ENCODE data around the gene NAP1L1.
A peak's percentile ranks its signal among the peaks of the same experiment; 100 is the strongest.
"Not testable (repeated sequence)": the region's sequence is repeated elsewhere in the genome, so short reads cannot be mapped to it uniquely, and the experiment has no call there.

NAP1L1 gene

GRCh38 chr12:76020281-76020680 lies 64.2 kb downstream of the NAP1L1 start:
- peak; percentile 81 for DNase-seq

DNA sequence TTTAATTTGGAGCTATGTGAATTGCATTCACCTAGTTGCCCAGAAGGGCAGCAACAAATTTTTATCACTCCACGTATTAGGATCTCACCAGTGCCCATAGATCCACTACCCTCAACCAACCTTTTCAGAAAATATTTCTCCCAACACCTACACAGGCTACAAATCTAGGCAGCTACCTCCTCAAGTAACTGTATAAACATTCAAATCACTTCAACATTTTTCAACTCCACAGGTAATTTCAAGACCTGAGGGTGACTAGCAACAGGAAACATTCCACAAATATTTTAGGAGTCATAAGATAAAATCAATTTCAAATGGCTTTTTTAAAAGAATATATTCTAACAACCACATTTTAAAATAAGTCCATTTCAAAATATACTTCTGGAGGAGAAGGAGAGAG lies 65.8 kb downstream of the NAP1L1 start:
- DNase-seq = no peak

DNA sequence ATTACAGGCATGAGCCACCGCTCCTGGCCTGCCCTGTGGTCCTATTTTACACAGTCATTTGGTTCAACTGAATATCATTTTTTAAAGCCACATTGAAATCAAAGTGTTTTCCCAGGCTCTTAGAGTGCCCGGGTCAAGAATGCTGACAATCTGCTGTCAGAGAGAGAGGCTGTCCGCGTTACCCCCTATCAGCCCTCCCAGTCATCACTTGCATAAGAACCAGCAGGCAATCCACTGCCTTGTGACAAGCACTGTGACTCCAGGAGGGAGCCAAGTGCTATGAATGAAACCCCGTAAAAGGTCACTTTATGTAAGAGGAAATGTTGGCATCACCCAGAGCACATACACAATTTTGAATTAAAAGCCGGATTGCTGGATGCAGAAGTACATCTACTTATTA lies 66.4 kb downstream of the NAP1L1 start:
- DNase-seq = no peak

DNA sequence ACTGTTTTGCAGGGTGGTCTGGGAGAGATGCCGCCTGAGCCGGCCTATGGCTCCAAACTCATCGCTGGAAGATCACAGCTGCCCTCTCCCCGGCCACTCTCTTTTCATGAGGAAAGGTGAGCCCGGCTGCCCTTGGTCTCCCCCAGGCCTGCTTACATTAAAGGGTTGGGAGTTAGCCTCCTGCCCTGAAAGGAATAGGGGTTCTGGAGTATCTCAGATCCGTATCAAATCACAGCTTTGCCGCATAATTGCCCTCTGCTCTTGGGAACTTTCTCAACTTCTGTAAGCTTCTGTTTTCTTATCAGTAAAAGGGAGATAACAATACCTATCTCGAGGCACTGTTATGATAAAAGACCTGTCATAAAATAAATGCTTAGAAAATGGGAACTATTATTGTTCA lies 70.5 kb downstream of the NAP1L1 start:
- DNase-seq = no peak

DNA sequence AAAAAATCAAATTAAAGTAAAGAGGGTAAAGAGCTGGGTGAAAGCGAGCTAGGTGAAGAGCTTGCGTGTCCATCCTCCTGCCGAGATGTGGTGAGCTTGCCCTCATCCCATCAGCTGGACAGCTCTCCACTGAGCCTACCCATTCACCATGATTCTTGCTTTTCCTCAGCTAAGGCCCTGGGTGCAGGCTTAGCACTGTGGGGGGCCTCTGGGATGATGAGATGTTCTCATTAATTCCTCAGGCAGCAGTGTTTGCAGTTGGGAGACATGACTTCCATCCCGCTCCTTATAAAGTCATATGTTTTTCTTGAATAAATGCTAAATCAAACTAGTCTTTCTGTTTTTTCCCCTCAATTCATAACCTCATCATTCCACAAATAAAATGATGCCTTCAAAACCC lies 70.9 kb downstream of the NAP1L1 start:
- DNase-seq = no peak

- no peak for DNase-seq
Measured at GRCh38 chr12:76012644-76013043, 71.8 kb downstream of the NAP1L1 start.

- no peak for DNase-seq
Measured at GRCh38 chr12:76010732-76011458, 73.6 kb downstream of the NAP1L1 start.

DNA sequence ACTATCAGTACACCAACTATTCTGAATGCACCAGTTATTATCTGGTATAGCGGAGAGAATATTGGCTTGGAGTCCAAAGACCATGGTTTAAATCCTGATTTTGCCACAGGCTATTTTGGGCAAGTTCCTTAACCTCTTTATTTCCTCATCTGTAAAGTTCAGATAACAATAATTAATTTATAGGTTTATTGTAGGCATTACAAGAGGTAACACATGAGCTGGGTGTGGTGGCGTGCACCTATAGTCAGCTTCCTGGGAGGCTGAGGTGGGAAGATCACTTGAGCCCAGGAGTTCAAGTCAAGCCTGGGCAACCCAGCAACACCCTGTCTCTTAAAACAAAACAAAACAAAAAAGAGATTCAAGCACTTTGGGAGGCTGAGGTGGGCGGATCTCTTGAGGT lies 76.1 kb downstream of the NAP1L1 start:
- DNase-seq = no peak

- no peak for DNase-seq
Measured at GRCh38 chr12:76007640-76008039, 76.8 kb downstream of the NAP1L1 start.

GRCh38 chr12:76006028-76006925 lies 78.2 kb downstream of the NAP1L1 start:
- DNase-seq = no peak

DNA sequence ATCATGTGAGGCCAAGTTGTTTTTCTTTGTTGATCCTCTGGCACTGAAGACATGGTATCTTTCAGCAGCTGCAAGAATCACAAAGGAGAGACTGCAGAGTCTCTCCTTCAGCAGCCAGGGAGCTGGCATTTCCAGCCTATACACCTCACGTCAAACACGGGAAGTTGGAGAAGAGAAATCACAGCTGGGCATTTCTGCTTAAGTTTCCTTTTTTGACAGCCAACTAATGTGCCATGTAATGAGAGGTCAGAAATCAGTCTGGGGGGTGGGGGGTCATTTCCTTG lies 81.2 kb downstream of the NAP1L1 start:
- no peak for DNase-seq

DNA sequence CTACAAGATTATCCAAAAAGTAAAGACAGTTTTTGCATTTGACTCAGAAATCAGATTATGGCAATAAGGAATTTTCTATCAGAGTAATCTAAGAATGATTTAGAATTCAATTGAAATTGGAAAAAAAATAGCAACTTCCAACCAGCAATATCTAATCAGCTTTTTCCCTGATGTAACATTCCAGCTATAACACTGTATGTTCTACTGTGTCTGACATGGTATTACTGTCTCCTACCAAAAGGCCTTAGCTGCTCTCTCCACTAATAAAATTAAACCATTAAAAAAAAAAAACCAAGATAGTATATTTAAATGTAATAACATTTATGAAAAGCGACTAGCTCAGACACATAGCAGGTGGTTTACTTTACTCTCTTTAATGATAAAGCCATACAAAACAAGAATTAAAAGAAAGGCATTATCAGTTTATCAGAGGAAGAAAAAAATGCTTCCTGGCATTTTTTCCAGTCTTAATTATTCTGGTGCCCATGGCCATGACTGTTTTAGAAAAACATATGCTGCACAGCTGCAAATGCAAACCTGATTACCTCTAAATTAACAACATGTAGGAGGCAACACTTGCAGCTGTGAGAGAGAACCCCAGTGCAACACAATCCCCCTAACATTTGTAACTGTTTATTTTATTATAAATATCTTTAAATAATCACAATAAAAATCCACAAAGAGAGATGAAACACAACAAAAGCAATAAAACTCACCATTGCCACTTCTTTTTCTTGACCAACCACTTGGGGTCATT lies 81.7 kb downstream of the NAP1L1 start:
- no peak for DNase-seq

DNA sequence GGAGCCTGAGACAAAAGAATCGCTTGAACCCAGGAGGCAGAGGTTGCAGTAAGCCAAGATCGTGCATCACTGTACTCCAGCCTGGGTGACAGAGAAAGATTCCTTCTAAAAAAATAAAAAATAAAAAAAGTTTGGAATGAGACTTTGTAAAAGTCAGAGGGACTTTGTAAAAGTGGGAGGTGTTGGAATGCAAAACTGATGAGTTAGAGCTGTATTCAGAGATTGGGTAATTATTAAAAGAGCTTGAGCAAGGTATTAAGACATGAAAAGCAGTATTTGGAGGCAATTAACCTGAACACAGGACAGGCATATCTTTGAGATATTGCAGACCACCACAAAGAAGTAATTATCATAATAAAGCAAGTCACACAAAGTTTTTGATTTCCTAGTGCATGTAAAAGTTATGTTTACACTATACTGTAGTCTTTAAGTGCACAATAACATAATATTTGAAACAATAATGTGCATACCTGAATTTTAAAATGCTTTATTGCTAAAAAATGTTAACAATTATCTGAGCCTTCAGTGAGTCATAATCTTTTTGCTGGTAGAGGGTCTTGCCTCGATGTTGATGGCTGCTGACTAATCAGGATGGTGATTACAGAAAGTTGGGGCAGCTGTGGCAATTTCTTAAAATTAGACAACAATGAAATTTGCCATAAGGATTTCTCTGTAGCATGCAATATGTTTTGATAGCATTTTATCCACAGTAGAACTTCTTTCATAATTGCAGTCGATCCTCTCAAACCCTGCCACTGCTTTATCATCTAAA lies 86.0 kb downstream of the NAP1L1 start:
- DNase-seq = no peak

DNA sequence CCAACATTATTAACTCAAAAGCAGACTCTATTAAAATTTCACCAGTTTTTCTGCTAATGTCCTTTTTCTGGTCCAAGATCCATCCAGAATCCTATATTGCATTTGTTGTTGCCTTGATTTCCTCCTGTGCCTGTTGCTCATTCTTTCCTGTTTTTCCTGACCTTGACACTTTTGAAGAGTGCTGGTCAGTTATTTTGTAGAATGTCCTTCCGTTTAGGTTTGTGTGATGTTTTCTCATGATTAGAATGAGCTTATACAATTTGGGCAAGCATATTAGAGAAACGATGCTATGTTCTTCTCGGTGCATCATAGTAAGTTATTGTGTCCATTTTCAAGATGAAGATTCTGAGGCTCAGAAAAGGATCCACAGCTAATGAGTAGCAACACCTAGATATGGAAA lies 86.8 kb downstream of the NAP1L1 start:
- DNase-seq = no peak

GRCh38 chr12:75996861-75997447 lies 87.5 kb downstream of the NAP1L1 start:
- no peak for DNase-seq

DNA sequence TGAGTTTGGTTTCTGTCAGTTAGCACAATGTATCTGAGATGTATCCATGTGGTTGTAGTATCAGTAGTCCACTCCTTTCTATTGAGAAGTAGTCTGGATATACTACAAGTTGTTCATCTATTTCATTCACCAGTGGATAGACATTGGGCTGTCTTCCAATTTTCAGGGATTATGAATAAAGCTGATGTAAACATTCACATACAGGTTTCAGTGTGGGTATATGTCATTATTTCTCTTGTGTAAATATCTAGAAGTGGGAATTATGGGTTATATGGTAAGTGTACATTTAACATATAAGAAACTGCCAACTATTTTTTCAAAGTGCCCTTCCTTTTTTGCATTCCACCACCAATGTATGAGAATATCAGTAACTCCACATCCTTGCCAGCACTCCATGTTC lies 88.8 kb downstream of the NAP1L1 start:
- DNase-seq = no peak

DNA sequence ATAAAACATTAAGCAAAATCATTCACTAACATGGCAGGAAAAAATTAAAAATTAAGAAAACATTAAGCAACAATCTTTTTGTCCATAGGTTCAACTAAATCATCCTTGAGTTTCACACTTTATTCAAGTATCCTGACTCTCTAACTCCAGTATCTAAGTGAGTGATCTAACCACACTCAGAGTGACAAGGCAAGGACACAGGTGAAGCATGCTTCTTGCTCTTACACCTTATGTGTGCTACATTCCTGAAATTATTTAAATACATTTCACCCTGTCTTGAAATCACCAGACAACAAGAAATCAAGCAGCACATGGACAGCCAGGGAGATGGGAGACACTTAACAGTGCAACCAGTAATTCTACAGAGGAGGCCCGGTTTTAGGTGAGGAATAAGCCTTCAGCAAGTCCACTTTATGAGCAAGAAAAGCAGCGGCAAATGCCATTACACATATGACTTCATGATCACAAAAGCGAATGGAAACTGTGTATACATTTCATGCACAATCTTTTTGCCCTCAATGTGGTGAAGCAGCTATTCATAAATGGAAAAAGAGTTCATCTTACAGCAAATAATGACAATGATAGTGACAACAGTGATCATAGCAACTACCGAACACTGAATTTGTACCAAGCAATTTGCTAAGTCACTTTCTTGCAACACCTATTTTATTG lies 90.3 kb downstream of the NAP1L1 start:
- DNase-seq = peak; percentile 40

DNA sequence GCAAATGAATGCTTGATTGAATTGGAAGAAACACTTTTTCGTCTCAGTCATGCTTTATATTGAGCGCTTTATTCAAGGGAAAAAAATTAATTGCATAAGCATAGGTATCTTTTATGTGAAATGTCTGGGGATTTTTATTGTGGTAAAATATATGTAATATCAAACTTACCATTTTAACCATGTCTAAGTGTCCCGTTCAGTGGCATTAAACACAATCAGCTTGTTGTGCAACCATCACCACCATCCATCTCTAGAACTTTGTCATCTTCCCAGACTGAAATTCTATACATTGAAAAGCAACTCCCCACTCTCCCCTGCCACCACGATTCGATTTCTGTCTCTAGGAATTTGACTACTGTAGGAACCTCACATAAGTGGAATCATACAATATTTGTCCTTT lies 92.7 kb downstream of the NAP1L1 start:
- DNase-seq = no peak

- DNase-seq = no peak
Measured at GRCh38 chr12:75990189-75990912, 94.1 kb downstream of the NAP1L1 start.

GRCh38 chr12:75987709-75988108 lies 96.8 kb downstream of the NAP1L1 start:
- DNase-seq = not testable (repeated sequence)

All from stimulated activated CD4-positive, alpha-beta T cell treated with anti-CD3 and anti-CD28 coated beads, Interleukin-4, amount 100 ng/mL, for 24 hours (primary cell).